HL-60/S4 treated with phorbol 12-myristate 13-acetate at 8.2 ng/mL for 4 days and 3 days (cell line): Measurements from ENCODE around the gene ST3GAL4.
"Not testable (repeated sequence)": the region's sequence is repeated elsewhere in the genome, so short reads cannot be mapped to it uniquely, and the experiment has no call there.

Experiments used
- in situ Hi-C: fragments of 300-500 bp; cut with MboI; formaldehyde crosslinking; loops from 2 replicates; pipeline ENCODE4 v1.15.0; 2022; ENCODE audit warnings: low sequenced_read_pairs

ST3GAL4 gene

GRCh38 chr11:126361400-126361799, 5.9 kb downstream of the ST3GAL4 start:
- in situ Hi-C loops: no loop called here

DNA sequence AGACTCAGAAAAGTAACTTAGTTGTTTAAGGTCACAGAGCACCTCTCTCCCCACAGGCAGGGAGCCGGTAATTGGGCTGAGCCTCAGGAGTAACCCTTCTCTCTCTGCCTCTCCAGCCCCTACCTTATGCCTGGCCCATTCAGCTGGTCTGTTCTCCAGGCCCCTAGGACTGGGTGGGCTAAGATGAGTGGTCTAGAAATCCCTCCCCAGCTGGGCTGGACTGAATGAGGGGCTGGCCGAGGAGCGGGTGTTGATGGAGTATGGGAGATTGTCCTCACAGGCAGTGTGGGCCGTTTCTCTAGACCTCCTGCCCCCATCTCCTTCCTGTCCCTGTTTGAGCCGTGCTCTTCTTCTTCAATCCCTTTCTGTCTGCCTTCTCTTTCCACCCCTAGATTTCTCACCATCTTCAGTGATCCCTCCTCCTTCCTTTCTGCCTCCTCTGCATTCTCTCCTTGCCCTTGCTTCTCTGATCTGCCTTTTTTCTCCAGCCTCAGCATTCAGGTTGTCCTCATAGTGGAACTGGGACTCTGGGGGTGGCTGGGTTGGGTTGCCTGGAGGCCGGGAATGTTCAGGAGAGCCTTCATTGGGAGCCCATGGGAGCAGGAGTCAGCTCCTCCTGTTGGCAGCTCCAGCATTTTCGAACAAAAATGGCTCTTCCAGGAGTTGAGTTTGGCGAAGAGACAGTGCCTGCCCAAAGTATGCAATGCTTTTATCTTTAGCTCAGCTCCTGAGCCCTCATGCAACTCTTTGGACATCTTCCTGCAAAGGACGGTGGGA, 7.6 kb downstream of the ST3GAL4 start:
- in situ Hi-C loops: no loop called here

DNA sequence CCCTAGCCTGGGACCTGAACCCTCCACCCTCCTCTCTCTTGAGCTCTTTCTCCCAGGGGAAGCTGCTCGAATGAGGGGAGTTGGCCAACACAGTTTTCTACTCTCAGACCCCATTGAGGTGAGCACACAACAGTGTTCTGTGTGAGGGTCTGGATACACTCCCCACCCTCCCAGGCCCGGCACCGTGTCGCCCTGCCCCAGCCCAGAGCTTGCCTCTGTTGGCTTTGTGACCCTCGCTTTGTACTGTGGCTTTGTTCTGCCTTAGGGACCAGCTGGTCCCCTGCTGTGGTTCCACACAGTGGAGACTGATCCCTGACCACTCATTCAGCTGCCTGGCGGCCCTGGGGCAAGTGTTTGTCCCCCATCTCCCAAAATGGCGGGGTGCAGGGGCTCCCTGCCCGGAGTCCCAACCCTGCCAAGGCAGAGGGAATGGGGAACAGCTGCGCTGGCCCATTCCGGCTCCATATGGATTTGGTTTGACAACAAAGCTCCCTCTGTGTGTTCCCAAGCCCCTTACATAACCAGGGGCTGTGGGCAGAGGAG, 8.3 kb downstream of the ST3GAL4 start:
- in situ Hi-C loops: no loop called here

GRCh38 chr11:126364735-126365134, 9.2 kb downstream of the ST3GAL4 start:
- in situ Hi-C loops: not testable (repeated sequence)

GRCh38 chr11:126365508-126365907, 10.0 kb downstream of the ST3GAL4 start:
- in situ Hi-C loops: not testable (repeated sequence)

GRCh38 chr11:126366064-126366822, 10.8 kb downstream of the ST3GAL4 start:
- in situ Hi-C loops: no loop called here

DNA sequence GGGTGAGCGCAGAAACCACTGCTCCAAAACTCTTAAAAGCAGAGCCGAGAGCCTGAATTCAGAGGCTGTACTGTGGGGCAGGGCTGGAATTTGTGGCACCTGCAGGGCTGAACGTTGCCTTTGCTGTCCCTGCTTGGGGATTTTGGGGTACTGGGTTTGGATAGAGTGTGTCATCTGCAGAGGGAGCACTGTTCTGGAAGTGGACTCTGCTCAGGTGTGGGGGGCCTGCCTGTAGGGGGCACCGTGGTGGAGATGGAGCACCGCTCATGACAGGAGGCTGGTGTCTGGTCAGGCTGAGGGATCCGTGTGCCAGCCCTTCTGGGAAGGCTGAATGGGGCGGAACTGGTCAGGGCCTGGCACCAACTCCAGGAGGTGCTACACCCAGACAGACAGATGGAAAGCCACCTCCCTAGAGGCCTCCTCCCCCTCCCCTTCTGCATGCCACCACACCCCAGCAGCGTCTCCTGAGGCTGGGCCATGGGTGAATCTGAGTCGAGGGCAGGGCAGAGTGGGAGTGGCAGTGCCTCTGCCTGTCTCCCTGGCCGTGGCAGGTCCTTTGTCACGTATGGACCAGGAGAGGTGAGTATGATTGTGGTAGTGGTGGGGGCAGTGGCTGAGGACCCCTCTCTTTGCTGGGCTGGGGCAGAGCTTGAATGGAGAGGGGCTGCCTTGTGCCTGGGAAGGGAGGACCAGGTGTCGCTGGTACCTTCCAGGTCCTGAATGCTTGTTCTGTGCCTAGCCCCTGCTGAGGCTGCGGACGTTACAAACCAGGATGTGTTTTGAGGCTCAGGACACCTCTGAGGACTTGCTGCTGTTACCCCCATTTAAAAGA, 11.6 kb downstream of the ST3GAL4 start:
- in situ Hi-C loops: not testable (repeated sequence)

DNA sequence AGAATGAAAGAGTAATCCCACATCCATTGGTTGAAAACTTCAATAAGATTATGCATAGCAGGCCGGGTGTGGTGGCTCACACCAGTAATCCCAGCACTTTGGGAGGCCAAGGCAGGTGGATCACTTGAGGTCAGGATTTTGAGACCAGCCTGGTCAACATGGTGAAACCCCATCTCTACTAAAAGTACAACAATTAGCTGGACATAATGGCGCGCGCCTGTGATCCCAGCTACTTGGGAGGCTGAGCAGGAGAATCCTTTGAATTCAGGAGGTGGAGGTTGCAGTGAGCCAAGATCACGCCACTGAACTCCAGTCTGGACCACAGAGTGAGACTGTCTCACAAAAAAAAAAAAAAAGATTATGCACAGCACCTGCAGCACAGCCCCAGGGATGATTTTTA, 12.3 kb downstream of the ST3GAL4 start:
- in situ Hi-C loops: not testable (repeated sequence)

GRCh38 chr11:126368336-126369119, 13.0 kb downstream of the ST3GAL4 start:
- in situ Hi-C loops: not testable (repeated sequence)

- in situ Hi-C loops: no loop called here
These were observed 14.5 kb downstream of the ST3GAL4 start for GRCh38 chr11:126370016-126370415.

- in situ Hi-C loops: no loop called here
These were observed 16.1 kb downstream of the ST3GAL4 start for GRCh38 chr11:126371595-126371994.

DNA sequence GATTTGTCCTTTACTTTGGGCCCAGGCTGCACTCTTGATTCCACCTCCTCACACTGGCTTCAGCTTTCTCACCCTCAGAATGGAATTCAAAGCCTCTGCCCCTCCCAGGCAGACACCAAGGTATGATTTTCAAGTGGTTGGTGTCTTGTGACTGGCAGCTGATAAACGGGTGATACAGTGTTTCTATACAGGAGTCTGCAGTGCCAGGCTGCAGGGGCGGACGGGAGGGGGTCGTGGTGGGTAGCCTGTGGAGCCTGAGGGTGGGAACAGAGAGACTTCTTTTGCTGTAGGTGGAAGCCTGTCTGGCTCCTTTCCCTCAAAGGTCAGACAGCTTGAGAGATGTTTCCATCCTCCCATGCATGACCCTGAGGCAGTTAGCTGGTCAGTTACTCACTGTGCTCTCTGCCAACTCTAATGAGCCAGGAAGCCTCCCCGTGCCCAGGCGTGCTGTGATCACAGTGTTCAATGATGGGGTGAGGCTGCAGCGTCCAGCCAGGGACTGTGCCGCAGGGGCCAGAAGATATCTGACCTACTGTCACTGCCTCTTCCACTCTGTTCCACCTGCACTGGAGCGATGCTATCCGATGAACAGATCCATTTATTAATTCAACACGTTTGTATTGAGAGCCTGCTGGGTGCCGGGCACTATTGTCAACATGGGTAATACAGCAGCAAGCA, 18.0 kb downstream of the ST3GAL4 start:
- in situ Hi-C loops: not testable (repeated sequence)

GRCh38 chr11:126374562-126375300, 19.2 kb downstream of the ST3GAL4 start:
- in situ Hi-C loops: not testable (repeated sequence)

- in situ Hi-C loops: no loop called here
These were observed 20.2 kb downstream of the ST3GAL4 start for GRCh38 chr11:126375726-126376125.

DNA sequence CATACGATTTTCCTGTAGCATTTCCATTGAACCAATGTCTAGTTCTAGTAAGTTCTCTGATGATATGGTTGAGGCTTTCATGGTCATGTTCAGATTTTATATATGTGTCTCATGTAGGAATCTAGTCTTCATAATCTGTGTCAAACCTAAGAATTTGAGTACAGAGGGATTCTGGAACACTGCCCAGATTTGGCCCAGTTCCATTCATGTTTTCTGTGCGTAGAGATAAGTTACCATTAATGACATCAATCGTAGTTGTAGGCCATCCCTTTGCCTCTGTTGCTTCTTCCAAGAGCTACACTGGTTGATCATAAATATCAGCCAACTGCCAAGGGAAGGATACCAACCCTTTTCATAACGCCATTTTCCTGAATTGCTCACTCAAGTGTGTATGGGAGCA, 23.3 kb downstream of the ST3GAL4 start:
- in situ Hi-C loops: no loop called here

DNA sequence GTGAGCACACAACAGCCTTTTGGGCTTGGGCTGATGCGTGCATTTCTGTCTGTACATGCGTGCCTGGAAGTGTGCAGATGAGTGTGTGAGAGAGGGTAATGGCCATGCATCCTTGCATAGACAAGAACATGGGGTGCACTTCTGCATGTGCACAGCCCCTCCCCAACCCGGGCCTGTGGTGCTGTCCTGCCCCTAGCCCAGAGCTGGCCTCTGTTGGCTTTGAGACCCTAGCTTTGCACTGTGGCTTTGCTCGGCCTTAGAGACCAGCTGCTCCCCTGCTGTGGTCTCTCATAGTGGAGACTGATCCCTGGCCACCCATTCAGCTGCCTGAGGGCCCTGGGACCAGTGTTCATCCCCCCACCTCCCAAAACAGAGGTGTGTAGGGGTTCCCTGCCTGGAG, 25.4 kb downstream of the ST3GAL4 start:
- in situ Hi-C loops: no loop called here

DNA sequence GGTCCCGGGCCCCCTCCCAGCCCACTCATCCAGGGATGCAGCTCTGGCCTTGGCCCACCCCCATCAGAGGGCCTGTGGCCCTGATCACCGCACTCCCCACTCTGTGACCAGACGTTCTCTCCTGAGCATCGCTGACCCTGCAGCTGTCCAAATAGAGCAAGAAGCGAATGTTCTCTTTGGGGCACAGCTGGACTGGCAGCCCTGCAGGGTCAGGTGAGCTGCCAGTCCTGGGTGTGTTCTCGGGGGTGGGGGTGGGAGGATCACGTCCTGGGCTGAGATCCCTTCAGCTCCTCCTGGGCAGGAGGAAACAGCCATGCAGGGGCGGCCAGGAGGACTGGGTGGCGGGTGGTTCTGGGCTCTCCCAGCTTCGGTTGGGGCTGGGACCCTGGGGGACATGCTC, 26.5 kb downstream of the ST3GAL4 start:
- in situ Hi-C loops: not testable (repeated sequence)

DNA sequence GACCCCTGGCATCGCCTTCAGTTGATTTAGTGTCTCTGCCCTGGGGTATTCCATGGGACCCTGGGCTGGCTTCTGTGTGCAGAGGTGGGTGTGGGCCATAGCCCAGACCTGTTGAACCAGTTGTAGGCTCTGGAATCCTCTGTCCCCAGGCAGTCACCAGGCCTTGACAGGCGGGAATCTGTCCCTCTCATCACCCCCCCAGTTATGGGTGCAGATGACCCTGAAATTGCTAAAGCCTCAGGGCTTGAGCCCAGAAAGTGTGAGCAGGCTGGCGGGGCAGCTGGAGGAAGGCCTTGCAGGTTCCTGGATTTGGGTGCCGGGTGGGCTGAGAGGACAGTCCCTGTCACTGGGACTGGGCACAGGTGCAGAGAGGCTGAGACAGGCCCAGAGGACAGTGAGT, 27.2 kb downstream of the ST3GAL4 start:
- in situ Hi-C loops: not testable (repeated sequence)
